HEK293 (cell line): ENCODE data around the gene TRAF3IP3.

ENCODE experiments used
- CTCF ChIA-PET: fragments of 350-600 bp; formaldehyde crosslinking; extraction: SDS; loops from one replicate; lab custom pipeline; 2021; ENCODE audit warnings: antibody characterized with exemption; lab: Yijun Ruan, JAX
- POLR2A ChIA-PET: fragments of 300-600 bp; formaldehyde crosslinking; extraction: SDS; loops from one replicate; lab custom pipeline; 2020; ENCODE audit warnings: antibody characterized with exemption, inconsistent platforms; lab: Yijun Ruan, JAX
- H3K27ac ChIP-seq: fragments of 200-500 bp; sonication (Bioruptor generic); 2 replicates; pipeline ENCODE4 v1.5.1; 2014; ENCODE audit warnings: low read depth, low read length, control low read depth, inconsistent platforms; ENCODE audit errors: extremely low read depth
- H3K36me3 ChIP-seq, 2 experiments: fragments of 200-500 bp in 1 of 2; sonication (Bioruptor generic) in 1 of 2; 1 replicate in 1 of 2; 2 replicates in 1 of 2; pipeline ENCODE4 v1.5.1; 2014 to 2017; ENCODE audit warnings: inconsistent platforms in 2 of 2, low read length in 2 of 2; ENCODE audit not compliant: control insufficient read depth in 2 of 2, insufficient read depth in 1 of 2
- H3K4me1 ChIP-seq: fragments of 200-500 bp; sonication (Bioruptor generic); 2 replicates; pipeline ENCODE4 v1.5.1; 2014; ENCODE audit warnings: mild to moderate bottlenecking, low read length, inconsistent platforms; ENCODE audit not compliant: control insufficient read depth, insufficient read depth
- H3K4me3 ChIP-seq: 2 replicates; pipeline ENCODE4 v1.5.1; 2011; ENCODE audit warnings: low read depth, mild to moderate bottlenecking, control low read depth, low read length, moderate library complexity
- H3K9me3 ChIP-seq: fragments of 200-500 bp; sonication (Bioruptor generic); 2 replicates; pipeline ENCODE4 v1.5.1; 2014; ENCODE audit warnings: low read depth, low read length, inconsistent platforms; ENCODE audit not compliant: control insufficient read depth, insufficient read depth
- GLI4 ChIP-seq: fragments of 450-650 bp; formaldehyde crosslinking; IDR thresholded peaks from 2 replicates; pipeline ENCODE4 v1.5.1; 2016; ENCODE audit warnings: missing biosample characterization, missing genetic modification characterization
- PATZ1 ChIP-seq: fragments of 450-650 bp; formaldehyde crosslinking; IDR thresholded peaks from 2 replicates; pipeline ENCODE4 v1.5.1; 2016; ENCODE audit warnings: missing biosample characterization, missing genetic modification characterization
- PRDM2 ChIP-seq: fragments of 450-650 bp; formaldehyde crosslinking; IDR thresholded peaks from 2 replicates; pipeline ENCODE4 v1.5.1; 2016; ENCODE audit warnings: missing biosample characterization, missing genetic modification characterization, borderline replicate concordance
- ZBTB8A ChIP-seq: fragments of 450-650 bp; formaldehyde crosslinking; IDR thresholded peaks from 2 replicates; pipeline ENCODE4 v1.5.1; 2016; ENCODE audit warnings: missing biosample characterization, missing genetic modification characterization
- ZNF18 ChIP-seq: fragments of 450-650 bp; formaldehyde crosslinking; IDR thresholded peaks from 2 replicates; pipeline ENCODE4 v1.5.1; 2016; ENCODE audit warnings: missing biosample characterization, missing genetic modification characterization
- ZNF394 ChIP-seq: fragments of 450-650 bp; formaldehyde crosslinking; IDR thresholded peaks from 2 replicates; pipeline ENCODE4 v1.5.1; 2016; ENCODE audit warnings: missing biosample characterization, missing genetic modification characterization, mild to moderate bottlenecking, moderate library complexity, borderline replicate concordance
- ZNF529 ChIP-seq: fragments of 450-650 bp; formaldehyde crosslinking; IDR thresholded peaks from 2 replicates; pipeline ENCODE4 v1.5.1; 2017; ENCODE audit warnings: missing genetic modification characterization, missing biosample characterization; ENCODE audit not compliant: insufficient replicate concordance
- ZNF626 ChIP-seq: fragments of 450-650 bp; sonication (Bioruptor Pico); formaldehyde crosslinking; IDR thresholded peaks from 2 replicates; pipeline ENCODE4 v1.5.1; 2018; ENCODE audit warnings: missing biosample characterization, missing genetic modification characterization, inconsistent platforms
- ZNF654 ChIP-seq: fragments of 450-650 bp; formaldehyde crosslinking; IDR thresholded peaks from 2 replicates; pipeline ENCODE4 v1.5.1; 2016; ENCODE audit warnings: low read depth, missing biosample characterization, missing genetic modification characterization
- ZNF670 ChIP-seq: fragments of 450-650 bp; formaldehyde crosslinking; IDR thresholded peaks from 2 replicates; pipeline ENCODE4 v1.5.1; 2016; ENCODE audit warnings: missing biosample characterization, missing genetic modification characterization, low read depth
- ZNF704 ChIP-seq: fragments of 450-650 bp; formaldehyde crosslinking; IDR thresholded peaks from 2 replicates; pipeline ENCODE4 v1.5.1; 2016; ENCODE audit warnings: missing biosample characterization, missing genetic modification characterization
- ZNF792 ChIP-seq: fragments of 450-650 bp; formaldehyde crosslinking; IDR thresholded peaks from 2 replicates; pipeline ENCODE4 v1.5.1; 2016; ENCODE audit warnings: missing biosample characterization, missing genetic modification characterization
- ZXDB ChIP-seq: fragments of 450-650 bp; formaldehyde crosslinking; IDR thresholded peaks from 2 replicates; pipeline ENCODE4 v1.5.1; 2016; ENCODE audit warnings: missing biosample characterization, missing genetic modification characterization

Gene TRAF3IP3

GRCh38 chr1:209810783-209811182 lies 54.9 kb downstream of the TRAF3IP3 start:
- no peak overlapping the region for H3K27ac ChIP-seq
- ChIA-PET CTCF (interaction anchor here (7.5 kb wide), 1 partner anchor 13 kb away, joined by 111 read pairs; no protein-coding TSS in a partner anchor), POLR2A (interaction anchor here (0.7 to 1.6 kb wide), 2 partner anchors 25 to 26 kb away, joined by 4 to 7 read pairs; partner anchors contain the start of gene C1orf74)

More at GRCh38 chr1:209810783-209811182, 54.9 kb downstream of the TRAF3IP3 start:
- TF ChIP-seq ZNF18 (tag by site-specific recombination), result no peak
- no peak for TF ChIP-seq ZNF704 (tag by site-specific recombination)
- TF ChIP-seq ZBTB8A, result no peak
- no peak for TF ChIP-seq ZNF670 (tag by site-specific recombination)
- TF ChIP-seq ZNF792 (tag by site-specific recombination), result no peak
- no peak for TF ChIP-seq PATZ1 (tag by site-specific recombination)
- no peak for TF ChIP-seq ZNF394 (tag by site-specific recombination)
- no peak for TF ChIP-seq ZXDB (tag by site-specific recombination)
- no peak for TF ChIP-seq ZNF654 (tag by site-specific recombination)
- TF ChIP-seq PRDM2 (tag by site-specific recombination), result no peak
- no peak for TF ChIP-seq ZNF529 (tag by site-specific recombination)
- no peak for TF ChIP-seq ZNF626 (tag by site-specific recombination)
- no peak for TF ChIP-seq GLI4 (tag by site-specific recombination)
- H3K4me1 ChIP-seq, result peaks cover 9% of the 10 kb centered on the region
- H3K9me3 ChIP-seq, result no peaks in the 10 kb centered on the region
- H3K36me3 ChIP-seq, result no peaks in the 10 kb centered on the region
- H3K4me3 ChIP-seq, result no peak overlapping the region
